Hepatocyte (in vitro differentiated cells): ENCODE data around the gene PPAT. TPM values are rescaled to one million over a fixed set of nuclear protein-coding genes. Genes with fewer than 3 reads are reported as not detected.

Experiments
- DNase-seq: peaks from one replicate; pipeline ENCODE4 v3.0.0-alpha.2; 2016; ENCODE audit warnings: low spot score
- H2AFZ ChIP-seq: fragments of 200-600 bp; sonication (generic); 2 replicates; pipeline ENCODE4 v1.6.0; 2016; ENCODE audit warnings: antibody characterized with exemption, mild to moderate bottlenecking
- H3K27ac ChIP-seq: fragments of 200-600 bp; sonication (generic); 2 replicates; pipeline ENCODE4 v1.5.1; 2016; ENCODE audit warnings: mild to moderate bottlenecking
- H3K27me3 ChIP-seq: fragments of 200-600 bp; sonication (generic); 2 replicates; pipeline ENCODE4 v1.6.1; 2016
- H3K36me3 ChIP-seq: fragments of 200-600 bp; sonication (generic); replicated peaks from 2 replicates; pipeline ENCODE4 v1.5.1; 2016; ENCODE audit warnings: low read depth; ENCODE audit not compliant: insufficient read depth
- H3K4me1 ChIP-seq: fragments of 200-600 bp; sonication (generic); 2 replicates; pipeline ENCODE4 v1.5.1; 2016; ENCODE audit warnings: mild to moderate bottlenecking, moderate library complexity; ENCODE audit not compliant: insufficient read depth
- H3K4me2 ChIP-seq: fragments of 200-600 bp; sonication (generic); 2 replicates; pipeline ENCODE4 v1.6.0; 2016
- H3K4me3 ChIP-seq: fragments of 200-600 bp; sonication (generic); 2 replicates; pipeline ENCODE4 v1.5.1; 2016; ENCODE audit warnings: mild to moderate bottlenecking
- H3K79me2 ChIP-seq: fragments of 200-600 bp; sonication (generic); 2 replicates; pipeline ENCODE4 v1.6.0; 2017; ENCODE audit warnings: mild to moderate bottlenecking
- H3K9me2 ChIP-seq: fragments of 200-600 bp; sonication (generic); replicated peaks from 2 replicates; pipeline ENCODE4 v1.6.0; 2017; ENCODE audit warnings: mild to moderate bottlenecking; ENCODE audit not compliant: insufficient read depth
- H3K9me3 ChIP-seq: fragments of 200-600 bp; sonication (generic); 2 replicates; pipeline ENCODE4 v1.5.1; 2016; ENCODE audit warnings: low read depth, mild to moderate bottlenecking
- H4K20me1 ChIP-seq: fragments of 200-600 bp; sonication (generic); 2 replicates; pipeline ENCODE4 v1.6.0; 2016; ENCODE audit warnings: mild to moderate bottlenecking; ENCODE audit not compliant: insufficient read depth, poor library complexity, severe bottlenecking
- EZH2 ChIP-seq: fragments of 200-600 bp; sonication (generic); IDR thresholded peaks from 2 replicates; pipeline ENCODE4 v1.6.1; 2016; ENCODE audit warnings: antibody characterized with exemption, mild to moderate bottlenecking, borderline replicate concordance
- EZH2phosphoT487 ChIP-seq: fragments of 200-600 bp; sonication (generic); IDR thresholded peaks from one replicate; pipeline ENCODE4 v1.6.1; 2018; ENCODE audit warnings: antibody characterized with exemption, mild to moderate bottlenecking, low read depth, moderate library complexity; ENCODE audit not compliant: unreplicated experiment, severe bottlenecking
- WGBS: methylation state at CpG from one replicate; pipeline ENCODE4 v1.1.6; 2016; ENCODE audit warnings: low lambda C conversion rate; ENCODE audit errors: missing lambda C conversion rate; 5-methylcytosine and 5-hydroxymethylcytosine counted together
- polyA plus RNA-seq: library from polyadenylated mRNA; unstranded; fragments of >200 nt; fragmentation: Nextera tagmentation; extraction: Ambion mirVana; gene quantifications from 2 replicates; pipeline ENCODE4 v1.2.1, GENCODE V29; 2016
- total RNA-seq: library from RNA; depleted of rRNA; stranded (reverse); fragments of >200 nt; gene quantifications from 2 replicates; pipeline ENCODE4 v1.2.3, GENCODE V29; 2014
- TF ChIP-seq, protein P1 (sequence below): fragments of 200-600 bp; sonication (generic); IDR thresholded peaks from 2 replicates; pipeline ENCODE4 v1.5.1; 2016; ENCODE audit warnings: antibody characterized with exemption, mild to moderate bottlenecking; ENCODE audit not compliant: poor library complexity

PPAT gene
- total and polyA plus RNA-seq, 2 experiments from 2014 or later: 8.0 to 21.0 TPM

DNA sequence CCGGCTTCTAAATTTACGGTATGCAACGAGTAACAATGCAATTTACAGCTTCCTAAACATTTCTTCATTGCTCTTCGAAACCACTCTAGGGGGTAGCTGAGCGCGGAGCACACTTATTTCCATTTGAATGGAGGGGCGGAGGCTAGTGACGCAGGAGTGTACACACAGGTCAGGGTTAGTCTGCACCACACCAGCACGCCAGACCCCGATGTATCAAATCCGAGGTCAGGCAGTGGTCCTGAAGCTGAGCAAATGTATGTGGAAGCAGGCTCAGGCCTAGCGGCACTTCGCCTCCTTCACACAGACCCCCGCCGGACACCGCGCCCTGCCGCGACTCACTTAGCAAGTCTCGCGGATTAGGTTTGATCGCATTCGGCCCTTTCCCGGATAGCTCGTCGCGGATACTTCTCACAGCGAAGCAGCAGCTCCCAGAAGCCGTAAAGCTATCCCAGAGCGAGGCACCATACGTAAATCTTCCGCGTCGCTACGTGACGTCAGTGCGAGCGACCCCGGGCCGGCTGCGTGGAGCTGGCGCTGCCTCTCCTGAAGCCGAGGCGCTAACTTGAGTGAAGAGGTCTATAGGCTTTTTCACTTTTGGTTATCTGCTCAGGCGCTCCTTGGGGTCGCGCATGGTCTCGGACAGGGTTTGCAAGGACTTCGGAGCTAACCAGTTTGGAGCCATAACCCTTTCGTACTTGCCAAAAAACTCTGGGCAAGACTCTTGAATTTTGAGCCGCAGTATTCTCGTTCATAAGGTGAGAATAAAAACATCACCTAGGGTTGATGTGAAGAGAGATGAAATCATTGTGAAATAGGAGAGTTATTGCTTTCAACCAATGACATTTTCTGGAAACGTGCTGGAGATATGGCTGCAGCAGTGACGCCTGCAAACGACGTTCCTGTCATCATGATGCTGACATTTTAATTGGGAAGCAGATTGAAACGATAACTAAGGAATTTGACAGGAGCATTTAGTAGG is 48.1 kb downstream of the PPAT start, which contains the start of gene AASDH:
Gene AASDH, minus strand, starts transcription at position 469 of the 979 bp plus-strand sequence. CDS start 3,192 bp downstream, outside the sequence.
- peak within 1 kb of the TSS; percentile 97 for H3K27ac ChIP-seq
- H3K79me2 ChIP-seq: peaks cover 36% of the 10 kb centered on the region
- H3K4me1 ChIP-seq: peaks cover 7% of the 10 kb centered on the region
- under 1% methylated on average over 54 of the region's 57 CpGs for WGBS
- H3K9me3 ChIP-seq: no peaks in the 10 kb centered on the region
- TF ChIP-seq, protein P1, sequence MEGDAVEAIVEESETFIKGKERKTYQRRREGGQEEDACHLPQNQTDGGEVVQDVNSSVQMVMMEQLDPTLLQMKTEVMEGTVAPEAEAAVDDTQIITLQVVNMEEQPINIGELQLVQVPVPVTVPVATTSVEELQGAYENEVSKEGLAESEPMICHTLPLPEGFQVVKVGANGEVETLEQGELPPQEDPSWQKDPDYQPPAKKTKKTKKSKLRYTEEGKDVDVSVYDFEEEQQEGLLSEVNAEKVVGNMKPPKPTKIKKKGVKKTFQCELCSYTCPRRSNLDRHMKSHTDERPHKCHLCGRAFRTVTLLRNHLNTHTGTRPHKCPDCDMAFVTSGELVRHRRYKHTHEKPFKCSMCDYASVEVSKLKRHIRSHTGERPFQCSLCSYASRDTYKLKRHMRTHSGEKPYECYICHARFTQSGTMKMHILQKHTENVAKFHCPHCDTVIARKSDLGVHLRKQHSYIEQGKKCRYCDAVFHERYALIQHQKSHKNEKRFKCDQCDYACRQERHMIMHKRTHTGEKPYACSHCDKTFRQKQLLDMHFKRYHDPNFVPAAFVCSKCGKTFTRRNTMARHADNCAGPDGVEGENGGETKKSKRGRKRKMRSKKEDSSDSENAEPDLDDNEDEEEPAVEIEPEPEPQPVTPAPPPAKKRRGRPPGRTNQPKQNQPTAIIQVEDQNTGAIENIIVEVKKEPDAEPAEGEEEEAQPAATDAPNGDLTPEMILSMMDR: no peak
- TF ChIP-seq EZH2 (no peak), EZH2phosphoT487 (no peak)
- H2AFZ ChIP-seq: peak within 1 kb of the TSS; percentile 92
- no peaks in the 10 kb centered on the region for H3K27me3 ChIP-seq
- peak; percentile 95 for DNase-seq
- H3K4me3 ChIP-seq: peak within 1 kb of the TSS; percentile 76
- no peaks in the 10 kb centered on the region for H3K36me3 ChIP-seq
- H3K4me2 ChIP-seq: peak within 1 kb of the TSS; percentile 82
- H4K20me1 ChIP-seq: no peaks in the 10 kb centered on the region
- H3K9me2 ChIP-seq: no peaks in the 10 kb centered on the region

DNA sequence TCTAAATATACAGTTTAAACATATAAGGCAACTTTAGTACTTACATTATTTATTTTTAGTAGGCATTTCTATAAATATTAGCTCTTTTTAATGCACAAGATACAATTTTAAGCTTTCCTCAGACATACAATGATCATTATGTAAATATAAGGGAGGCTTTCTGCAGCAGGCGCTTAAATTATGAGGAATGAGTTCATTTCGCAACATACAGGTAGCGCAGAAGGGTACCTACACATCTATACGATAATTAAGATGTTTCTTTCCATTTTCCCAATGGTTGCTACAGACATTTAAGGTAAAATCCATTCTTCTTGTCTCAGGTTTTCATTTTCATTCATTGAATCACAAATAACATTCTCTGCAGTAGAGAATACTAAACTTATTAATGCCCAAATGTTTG is 49.3 kb downstream of the PPAT start:
- peaks cover 36% of the 10 kb centered on the region for H3K79me2 ChIP-seq
- DNase-seq: no peak
- 96% methylated on average over 4 of the region's 4 CpGs for WGBS
- H3K36me3 ChIP-seq: no peaks in the 10 kb centered on the region
- peaks cover 7% of the 10 kb centered on the region for H3K4me1 ChIP-seq
- H3K4me2 ChIP-seq: peak overlapping the region; percentile 79
- H4K20me1 ChIP-seq: no peaks in the 10 kb centered on the region
- peak overlapping the region; percentile 1 for H3K4me3 ChIP-seq
- TF ChIP-seq EZH2phosphoT487 (no peak), EZH2 (no peak)
- TF ChIP-seq, protein P1: no peak
- H3K9me3 ChIP-seq: no peaks in the 10 kb centered on the region
- peak overlapping the region; percentile 65 for H3K27ac ChIP-seq
- peak overlapping the region; percentile 19 for H2AFZ ChIP-seq
- no peaks in the 10 kb centered on the region for H3K9me2 ChIP-seq
- no peaks in the 10 kb centered on the region for H3K27me3 ChIP-seq

DNA sequence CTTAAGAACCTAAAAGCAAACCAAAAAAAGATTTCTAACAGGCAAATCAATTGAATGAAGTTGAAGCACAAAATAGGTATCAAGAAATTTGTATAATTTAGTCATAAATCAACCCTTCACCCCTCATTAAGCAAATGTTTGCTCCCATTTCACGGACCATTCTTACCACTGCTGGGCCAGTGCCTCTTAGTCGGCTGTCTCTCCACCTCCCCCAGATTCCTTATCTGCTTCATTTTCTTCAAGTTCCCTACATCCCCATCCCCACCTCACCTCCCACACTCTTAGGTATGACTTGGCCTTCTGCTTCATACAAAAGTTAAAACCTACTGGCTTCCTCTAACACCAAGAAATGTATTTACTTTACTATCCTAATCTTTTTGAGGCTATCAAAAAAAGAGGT is 60.0 kb downstream of the PPAT start:
- Histone ChIP-seq H3K9me2 (no peaks in the 10 kb centered on the region), H4K20me1 (no peaks in the 10 kb centered on the region), H3K36me3 (no peaks in the 10 kb centered on the region), H2AFZ (no peak overlapping the region), H3K79me2 (no peaks in the 10 kb centered on the region), H3K4me3 (no peak overlapping the region), H3K9me3 (no peaks in the 10 kb centered on the region), H3K4me2 (no peak overlapping the region), H3K4me1 (no peaks in the 10 kb centered on the region), H3K27ac (no peak overlapping the region), H3K27me3 (no peaks in the 10 kb centered on the region)
- TF ChIP-seq EZH2 (no peak), EZH2phosphoT487 (no peak)
- TF ChIP-seq, protein P1: no peak
- WGBS: 70% methylated on average over 2 of the region's 2 CpGs
- no peak for DNase-seq
